NCI-H2107 treated with DMSO at 0.1 percent for 48 hours (cell line): ENCODE measurements around the gene CENPL.
"Not testable (repeated sequence)": the region's sequence is repeated elsewhere in the genome, so short reads cannot be mapped to it uniquely, and the experiment has no call there.

Source experiments
- DNase-seq: peaks from one replicate; lab custom pipeline; 2025; ENCODE audit not compliant: unreplicated experiment; lab: John Stamatoyannopoulos, UW

Gene CENPL

GRCh38 chr1:173859547-173859946 is 34.9 kb upstream of the CENPL start:
- DNase-seq = not testable (repeated sequence)

- DNase-seq = no peak
These were observed 32.8 kb upstream of the CENPL start for GRCh38 chr1:173857363-173857917.

- DNase-seq = no peak
These were observed 32.2 kb upstream of the CENPL start for GRCh38 chr1:173856903-173857302.

DNA sequence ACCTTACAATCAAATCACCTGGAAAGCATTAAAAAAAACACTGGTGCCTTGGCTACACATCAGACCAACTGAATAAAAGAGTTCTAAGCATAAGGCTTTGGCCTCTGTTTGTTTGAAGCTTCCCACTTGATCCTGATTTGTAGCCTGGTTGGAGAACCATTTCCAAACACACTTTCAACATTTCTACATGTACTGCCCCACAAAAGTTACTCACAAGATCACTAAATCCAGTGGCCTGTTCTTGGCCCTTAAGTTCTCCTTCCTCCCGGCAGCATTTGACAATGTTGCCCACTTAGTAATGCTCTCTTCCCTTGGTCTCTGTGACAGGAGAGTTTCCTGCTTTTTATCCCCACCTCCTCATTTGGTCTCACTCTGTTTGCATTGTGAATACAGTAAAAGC is 31.3 kb upstream of the CENPL start:
- DNase-seq = no peak

- DNase-seq = no peak
These were observed 28.4 kb upstream of the CENPL start for GRCh38 chr1:173853074-173853473.

DNA sequence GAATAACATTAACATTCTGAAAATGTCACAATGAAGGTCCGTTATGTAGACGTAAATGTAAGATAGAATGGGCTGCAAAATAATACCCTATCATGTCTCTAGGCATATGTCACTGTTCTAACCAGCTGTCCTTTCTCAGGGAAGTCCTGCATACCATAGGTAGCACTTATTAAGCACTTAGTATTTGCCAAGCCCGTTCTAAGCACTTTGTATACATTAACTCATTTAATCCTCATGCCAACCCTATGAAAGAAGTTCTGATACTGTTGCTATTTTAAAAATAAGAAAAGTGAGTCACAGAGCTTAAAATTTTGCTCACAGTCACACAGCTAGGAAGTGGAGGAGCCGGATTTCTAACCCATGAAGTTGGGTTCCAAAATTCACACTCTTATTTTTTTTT is 27.4 kb upstream of the CENPL start:
- no peak for DNase-seq

- DNase-seq = no peak
These were observed 8.1 kb upstream of the CENPL start for GRCh38 chr1:173832748-173833147.

- no peak for DNase-seq
These were observed 2.9 kb upstream of the CENPL start for GRCh38 chr1:173827611-173828010.

DNA sequence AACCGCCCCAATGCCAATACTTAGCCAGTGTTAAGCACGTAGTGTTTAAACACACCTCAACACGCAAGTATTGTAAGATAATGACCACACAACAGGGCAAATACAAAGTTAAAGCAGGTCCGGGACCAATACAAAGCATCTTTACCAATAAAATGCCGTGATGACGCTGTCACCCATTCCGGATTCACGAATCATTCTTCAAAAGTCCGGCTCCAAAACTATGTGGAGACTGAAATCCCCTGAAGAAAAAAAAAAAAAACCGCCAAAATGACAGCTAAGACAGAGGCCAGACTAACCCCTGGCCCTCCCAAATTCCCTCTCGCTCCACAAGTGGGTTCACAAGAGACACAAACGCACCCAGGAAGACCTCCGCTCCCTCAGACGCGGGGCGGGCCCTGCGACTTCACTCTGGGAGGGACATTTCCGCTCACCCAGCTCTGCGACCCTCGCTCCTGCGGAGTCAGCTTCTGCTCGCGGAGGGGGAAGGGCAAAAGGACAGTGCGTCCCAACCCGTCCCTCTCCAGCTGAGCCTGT is 835 bp downstream of the CENPL start:
- DNase-seq = no peak

DNA sequence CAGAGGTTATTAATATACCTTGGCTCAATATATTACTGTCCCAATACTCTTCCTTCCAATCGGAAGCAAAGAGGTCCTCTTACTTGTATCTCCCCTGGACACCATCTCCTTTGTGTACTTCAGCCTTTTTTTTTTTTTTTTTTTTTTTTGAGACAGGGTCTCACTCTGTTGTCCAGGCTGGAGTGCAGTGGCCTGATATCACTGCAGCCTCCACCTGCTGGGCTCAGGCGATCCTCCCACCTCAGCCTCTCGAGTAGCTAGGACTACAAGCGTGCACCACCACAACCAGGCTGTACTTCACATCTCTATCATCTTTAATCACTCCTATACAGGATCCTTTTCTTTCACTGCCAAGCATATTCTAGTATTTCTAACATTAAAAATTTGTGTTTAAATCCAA is 3.0 kb downstream of the CENPL start:
- DNase-seq = no peak

DNA sequence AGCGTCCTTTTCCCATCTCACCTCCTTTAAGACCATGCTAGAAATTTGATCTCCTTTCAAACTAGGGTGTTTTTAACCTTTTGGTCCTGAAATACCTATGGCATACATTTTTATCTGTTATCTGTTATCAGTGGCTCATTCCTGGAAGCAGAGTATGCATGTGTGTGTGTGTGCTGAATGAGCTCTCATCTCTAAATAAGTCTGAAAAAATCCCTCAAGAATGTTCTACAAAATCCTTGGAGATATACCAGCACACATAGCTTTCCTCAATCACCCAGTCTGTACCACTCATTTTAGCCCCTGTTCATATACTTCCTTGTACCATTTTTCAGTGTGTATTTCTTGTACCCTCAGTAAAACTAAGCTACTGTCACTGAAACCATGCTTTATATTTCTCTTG is 6.2 kb downstream of the CENPL start:
- DNase-seq = no peak

DNA sequence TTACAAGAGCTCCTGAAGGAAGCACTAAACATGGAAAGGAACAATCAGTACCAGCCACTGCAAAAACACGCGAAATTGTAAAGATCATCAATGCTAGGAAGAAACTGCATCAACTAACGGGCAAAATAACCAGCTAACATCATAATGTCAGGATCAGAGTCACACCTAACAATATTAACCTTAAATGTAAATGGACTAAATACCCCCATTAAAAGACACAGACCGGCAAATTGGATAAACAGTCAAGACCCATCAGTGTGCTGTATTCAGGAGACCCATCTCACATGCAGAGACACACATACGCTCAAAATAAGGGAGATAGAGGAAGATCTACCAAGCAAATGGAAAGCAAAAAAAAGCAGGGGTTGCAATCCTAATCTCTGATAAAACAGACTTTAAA is 11.0 kb downstream of the CENPL start:
- DNase-seq = not testable (repeated sequence)

GRCh38 chr1:173802961-173803360 is 21.7 kb downstream of the CENPL start:
- DNase-seq = no peak

DNA sequence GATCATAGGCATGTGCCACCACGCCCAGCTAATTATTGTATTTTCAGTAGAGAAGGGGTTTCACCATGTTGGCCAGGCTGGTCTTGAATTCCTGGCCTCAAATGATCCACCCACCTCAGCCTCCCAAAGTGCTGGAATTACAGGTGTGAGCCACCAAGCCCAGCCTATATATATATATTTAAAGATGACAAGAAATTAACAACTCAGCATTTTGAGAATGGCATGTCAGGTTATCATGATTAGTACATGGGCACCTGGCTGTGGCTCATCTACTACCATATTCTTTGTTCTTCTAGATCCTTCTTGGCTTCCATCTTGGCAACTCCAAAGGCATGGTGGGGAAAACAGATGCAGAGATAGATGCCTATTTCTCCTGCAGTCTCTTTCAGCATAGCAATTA is 24.7 kb downstream of the CENPL start:
- DNase-seq = not testable (repeated sequence)

DNA sequence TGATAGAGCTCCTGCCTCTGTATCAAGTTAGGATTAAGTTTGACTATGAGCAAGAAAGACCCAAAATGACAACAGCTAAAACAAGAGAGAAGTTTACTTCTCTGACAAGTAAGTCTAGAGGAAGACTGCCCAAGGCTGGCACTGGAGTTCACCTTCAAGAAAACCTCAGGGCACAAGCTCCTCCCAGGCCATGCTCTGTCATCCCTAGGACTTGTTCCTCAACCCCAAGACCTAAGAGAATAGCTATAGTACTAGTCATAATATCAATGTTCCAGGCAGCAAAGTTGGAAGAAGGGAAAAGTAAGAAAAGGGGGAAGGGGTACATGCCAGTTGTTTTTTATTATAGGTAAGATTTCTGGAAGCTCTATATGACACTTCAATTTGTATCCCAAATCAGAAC is 26.6 kb downstream of the CENPL start:
- no peak for DNase-seq

DNA sequence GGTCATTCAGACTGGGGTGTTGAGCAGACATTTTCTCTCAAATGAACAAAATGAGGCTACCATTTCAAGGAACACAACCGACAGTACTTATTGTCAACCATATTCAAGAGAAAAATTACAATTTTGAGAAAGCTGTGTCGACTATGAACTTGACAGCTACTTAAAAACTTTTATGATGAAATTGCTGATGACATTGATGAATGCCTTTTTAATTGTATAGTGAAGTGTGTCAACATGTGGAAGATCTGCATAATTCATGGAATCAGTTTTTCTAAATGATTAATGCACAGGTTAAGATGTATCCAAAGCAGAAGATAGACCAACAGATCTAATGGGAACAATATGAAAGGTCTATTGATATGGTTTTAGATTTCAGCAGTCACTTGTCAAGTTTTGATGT is 34.8 kb downstream of the CENPL start:
- no peak for DNase-seq

DNA sequence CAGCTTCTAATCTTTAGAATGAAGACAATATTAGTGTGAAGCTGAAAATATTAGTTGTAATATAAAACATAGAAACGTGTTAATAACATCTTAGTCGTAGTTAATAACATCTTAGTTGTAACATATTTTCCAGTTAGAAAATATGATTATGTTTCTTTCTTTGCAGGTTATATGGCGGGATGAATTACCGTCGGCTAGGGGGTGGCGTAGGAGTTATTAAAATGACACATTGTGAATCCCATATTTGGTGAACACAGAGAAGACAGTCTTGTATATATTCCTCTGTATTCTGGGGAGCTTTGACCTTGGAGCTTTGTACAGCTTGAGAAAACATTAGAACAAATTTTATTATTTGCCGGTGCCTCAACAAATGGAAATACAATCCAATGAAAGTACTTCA is 39.7 kb downstream of the CENPL start:
- no peak for DNase-seq

DNA sequence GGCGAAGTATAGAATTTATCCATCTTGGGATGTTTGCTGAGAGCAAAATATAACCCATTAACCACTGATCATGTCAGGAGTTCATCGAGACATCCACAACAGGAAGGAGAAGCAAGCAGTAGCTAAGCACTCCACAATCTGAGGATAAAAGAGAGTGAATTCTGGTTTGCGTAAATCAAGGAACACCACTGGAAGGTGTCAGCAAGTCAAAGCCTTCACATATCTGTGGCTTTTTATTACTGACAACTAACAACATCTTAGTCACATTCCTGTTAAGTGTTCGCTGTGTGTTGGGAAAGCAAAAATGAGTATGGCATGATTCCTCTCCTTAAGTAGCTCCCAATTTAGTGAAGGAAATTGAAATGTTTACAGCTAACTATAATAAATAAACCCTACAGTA is 44.7 kb downstream of the CENPL start:
- no peak for DNase-seq

GRCh38 chr1:173775578-173776226 is 49.0 kb downstream of the CENPL start:
- no peak for DNase-seq

GRCh38 chr1:173771560-173771959 is 53.1 kb downstream of the CENPL start:
- no peak for DNase-seq

DNA sequence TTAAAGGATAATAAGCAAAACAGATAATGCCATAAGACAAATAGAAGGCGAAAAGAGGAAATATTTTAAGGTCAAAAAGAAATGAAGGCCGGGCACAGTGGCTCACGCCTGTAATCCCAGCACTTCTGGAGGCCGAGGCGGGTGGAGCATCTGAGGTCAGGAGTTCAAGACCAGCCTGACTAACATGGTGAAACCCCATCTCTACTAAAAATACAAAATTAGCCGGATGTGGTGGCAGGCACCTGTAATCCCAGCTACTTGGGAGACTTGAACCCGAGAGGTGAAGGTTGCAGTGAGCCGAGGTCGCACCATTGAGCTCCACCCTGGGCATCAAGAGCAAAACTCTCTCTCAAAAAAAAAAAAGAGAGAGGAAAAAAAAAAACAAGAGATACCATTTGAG is 54.4 kb downstream of the CENPL start:
- DNase-seq = not testable (repeated sequence)

DNA sequence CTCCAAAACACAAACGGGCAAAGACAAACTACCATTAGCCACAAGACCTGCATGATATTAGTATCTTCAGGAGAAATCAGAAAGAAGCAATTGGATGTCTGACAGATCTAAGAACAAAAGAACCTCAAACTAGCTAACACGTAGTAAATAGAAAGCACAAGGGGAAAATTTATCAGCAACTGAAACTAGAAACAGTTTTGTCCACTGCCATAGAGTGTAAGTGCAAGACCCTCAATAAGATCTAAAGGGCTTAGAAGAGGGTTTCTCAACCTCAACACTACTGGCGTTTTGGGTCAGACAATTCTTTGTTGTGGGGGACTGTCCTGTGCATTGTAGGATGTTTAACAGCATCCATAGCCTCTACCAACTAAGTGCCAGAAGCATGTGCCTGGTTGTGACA is 55.9 kb downstream of the CENPL start:
- no peak for DNase-seq

DNA sequence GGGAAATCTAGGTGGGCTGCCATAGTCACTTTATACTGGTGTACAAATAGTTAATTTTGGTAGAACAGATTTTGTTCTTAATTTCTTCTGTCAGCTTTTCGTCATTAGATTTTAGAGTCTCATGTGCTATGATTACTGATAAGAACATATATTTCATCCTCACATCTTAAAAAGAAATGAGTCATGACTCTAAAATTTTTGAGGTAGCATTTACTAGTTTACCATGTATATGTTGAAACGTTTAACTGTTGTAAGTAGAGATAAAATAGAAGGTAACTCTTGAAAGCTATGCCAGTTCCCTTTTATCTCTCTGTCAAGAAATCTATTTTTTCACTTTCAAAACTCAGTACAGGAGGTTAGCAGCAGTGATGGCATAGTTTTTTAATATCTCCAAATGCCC is 56.5 kb downstream of the CENPL start:
- DNase-seq = no peak
